ENCODE data around the gene TEX2.

The TEX2 gene

GRCh38 chr17:64250233-64250835 lies 12.7 kb downstream of the TEX2 start:
- H3K27me3 ChIP-seq (ENCODE audit: low read depth, low read length) = no peaks in the 10 kb centered on the region
- H3K4me1 ChIP-seq (ENCODE audit: low read length) = no peaks in the 10 kb centered on the region
- H2AFZ ChIP-seq (ENCODE audit: low read depth, low read length) = no peak overlapping the region
- TF ChIP-seq EZH2phosphoT487 (IDR thresholded peaks at IDR 0.05; ENCODE audit: low read depth) (no peak), CTCF (IDR thresholded peaks at IDR 0.05; ENCODE audit: low read depth, low read length) (no peak)
- no peaks in the 10 kb centered on the region for H3K36me3 ChIP-seq (replicated peaks; ENCODE audit: low read depth, low read length)
- H4K20me1 ChIP-seq (ENCODE audit: insufficient read depth, low read length) = no peaks in the 10 kb centered on the region; the same call in 1 of the 2 replicates
- H3K9me3 ChIP-seq (ENCODE audit: insufficient read depth, low read length) = no peaks in the 10 kb centered on the region
- H3K4me3 ChIP-seq (ENCODE audit: low read length) = no peak overlapping the region
- H3K4me2 ChIP-seq (ENCODE audit: low read length) = no peak overlapping the region
- H3K27ac ChIP-seq (ENCODE audit: low read length) = no peak overlapping the region
- H3K9ac ChIP-seq (ENCODE audit: low read length) = no peak overlapping the region
- H3K79me2 ChIP-seq (ENCODE audit: low read length) = no peaks in the 10 kb centered on the region; the same call in 1 of the 2 replicates

DNA sequence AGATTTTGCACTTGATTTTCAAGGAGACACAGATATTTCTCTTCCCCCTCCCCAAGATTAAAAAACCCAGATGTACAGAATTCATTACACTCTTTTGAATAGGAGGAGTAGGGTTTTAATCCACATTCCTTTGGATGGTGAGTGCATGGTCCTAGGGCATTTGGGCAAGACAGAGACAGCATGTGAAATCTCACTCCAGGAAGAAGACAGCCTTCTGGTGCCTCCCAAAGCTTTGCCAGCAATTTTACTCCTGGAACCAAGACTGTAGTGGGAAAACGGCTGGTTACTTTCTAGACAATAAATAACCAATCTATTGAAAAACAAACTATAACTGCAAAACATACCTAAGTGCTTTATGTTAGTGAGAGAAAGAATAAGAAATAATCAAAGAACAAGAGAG lies 15.2 kb downstream of the TEX2 start:
- H3K36me3 ChIP-seq (replicated peaks; ENCODE audit: low read depth, low read length) = no peaks in the 10 kb centered on the region
- H3K79me2 ChIP-seq (ENCODE audit: low read length) = no peaks in the 10 kb centered on the region; the same call in 1 of the 2 replicates
- no peak overlapping the region for H3K9ac ChIP-seq (ENCODE audit: low read length)
- no peaks in the 10 kb centered on the region for H3K4me1 ChIP-seq (ENCODE audit: low read length)
- TF ChIP-seq CTCF (IDR thresholded peaks at IDR 0.05; ENCODE audit: low read depth, low read length) (no peak), EZH2phosphoT487 (IDR thresholded peaks at IDR 0.05; ENCODE audit: low read depth) (no peak)
- no peaks in the 10 kb centered on the region for H3K9me3 ChIP-seq (ENCODE audit: insufficient read depth, low read length)
- H3K4me2 ChIP-seq (ENCODE audit: low read length) = no peak overlapping the region
- no peaks in the 10 kb centered on the region; the same call in 1 of the 2 replicates for H4K20me1 ChIP-seq (ENCODE audit: insufficient read depth, low read length)
- no peak overlapping the region for H3K27ac ChIP-seq (ENCODE audit: low read length)
- no peak overlapping the region for H2AFZ ChIP-seq (ENCODE audit: low read depth, low read length)
- no peaks in the 10 kb centered on the region for H3K27me3 ChIP-seq (ENCODE audit: low read depth, low read length)
- no peak overlapping the region for H3K4me3 ChIP-seq (ENCODE audit: low read length)

GRCh38 chr17:64245218-64246145 lies 17.6 kb downstream of the TEX2 start:
- Histone ChIP-seq H3K9ac (ENCODE audit: low read length) (no peak overlapping the region), H3K79me2 (ENCODE audit: low read length) (no peaks in the 10 kb centered on the region; the same call in 1 of the 2 replicates), H3K27ac (ENCODE audit: low read length) (no peak overlapping the region), H2AFZ (ENCODE audit: low read depth, low read length) (no peak overlapping the region), H3K4me3 (ENCODE audit: low read length) (no peak overlapping the region), H3K27me3 (ENCODE audit: low read depth, low read length) (no peaks in the 10 kb centered on the region), H3K36me3 (replicated peaks; ENCODE audit: low read depth, low read length) (no peaks in the 10 kb centered on the region), H4K20me1 (ENCODE audit: insufficient read depth, low read length) (no peaks in the 10 kb centered on the region; the same call in 1 of the 2 replicates), H3K9me3 (ENCODE audit: insufficient read depth, low read length) (no peaks in the 10 kb centered on the region), H3K4me1 (ENCODE audit: low read length) (no peaks in the 10 kb centered on the region), H3K4me2 (ENCODE audit: low read length) (no peak overlapping the region)
- TF ChIP-seq EZH2phosphoT487 (IDR thresholded peaks at IDR 0.05; ENCODE audit: low read depth) (no peak), CTCF (IDR thresholded peaks at IDR 0.05; ENCODE audit: low read depth, low read length) (no peak)

GRCh38 chr17:64244165-64244564 lies 18.9 kb downstream of the TEX2 start:
- Histone ChIP-seq H3K36me3 (replicated peaks; ENCODE audit: low read depth, low read length) (no peaks in the 10 kb centered on the region), H3K9ac (ENCODE audit: low read length) (no peak overlapping the region), H3K27me3 (ENCODE audit: low read depth, low read length) (no peaks in the 10 kb centered on the region), H3K4me3 (ENCODE audit: low read length) (no peak overlapping the region), H3K27ac (ENCODE audit: low read length) (no peak overlapping the region), H3K79me2 (ENCODE audit: low read length) (no peaks in the 10 kb centered on the region), H3K4me2 (ENCODE audit: low read length) (no peak overlapping the region), H3K4me1 (ENCODE audit: low read length) (no peaks in the 10 kb centered on the region), H3K9me3 (ENCODE audit: insufficient read depth, low read length) (no peaks in the 10 kb centered on the region), H2AFZ (ENCODE audit: low read depth, low read length) (no peak overlapping the region), H4K20me1 (ENCODE audit: insufficient read depth, low read length) (no peaks in the 10 kb centered on the region; the same call in 1 of the 2 replicates)
- TF ChIP-seq EZH2phosphoT487 (IDR thresholded peaks at IDR 0.05; ENCODE audit: low read depth) (no peak), CTCF (IDR thresholded peaks at IDR 0.05; ENCODE audit: low read depth, low read length) (no peak)

Data from OCI-LY3 (cell line).